HG02870 (cell line): ENCODE data around the gene MAD1L1.

Source experiments
- ATAC-seq: cut with Tn5 transposase; IDR thresholded peaks from one replicate; pipeline ENCODE4 v1.9.1; 2021; ENCODE audit warnings: mild to moderate bottlenecking, moderate library complexity; ENCODE audit not compliant: unreplicated experiment

The MAD1L1 gene

DNA sequence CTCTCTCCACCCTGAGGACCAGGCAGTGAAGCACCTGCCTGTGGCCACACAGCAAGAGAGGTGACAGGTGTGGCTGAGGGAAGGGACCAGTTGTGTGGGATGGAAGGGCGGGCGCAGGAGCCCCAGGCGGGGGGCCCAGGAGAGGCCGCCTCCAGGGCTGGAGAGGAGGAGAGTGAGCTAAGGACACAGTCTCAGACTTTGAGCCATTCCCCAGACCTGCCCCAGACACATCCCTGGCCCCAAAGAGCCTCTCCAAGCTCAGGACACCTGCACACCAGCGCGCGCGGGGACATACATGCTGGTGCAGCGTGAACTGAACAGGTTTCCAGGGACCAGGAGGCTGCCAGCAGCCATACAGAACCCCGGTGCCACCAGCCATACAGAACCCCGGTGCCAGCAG is 237.3 kb downstream of the MAD1L1 start:
- no peak for ATAC-seq

DNA sequence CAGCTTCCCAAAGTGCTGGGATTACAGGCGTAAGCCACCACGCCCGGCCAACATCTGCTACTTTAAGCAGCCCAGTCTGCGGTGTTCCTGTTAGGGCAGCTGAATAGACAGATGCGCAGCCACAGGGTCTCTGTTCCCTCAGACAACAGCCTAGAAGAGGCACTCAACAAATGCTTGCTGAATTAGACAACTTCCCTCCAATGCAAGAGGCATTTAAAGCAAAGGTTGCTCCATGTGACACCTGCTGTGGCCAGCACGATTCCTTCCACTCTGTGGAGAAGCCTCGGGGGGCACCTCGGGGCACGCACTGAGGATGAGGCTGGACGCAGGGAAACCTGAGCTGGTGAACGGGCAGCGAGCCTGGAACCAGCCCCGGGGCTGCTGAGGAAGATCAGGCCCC is 237.8 kb downstream of the MAD1L1 start:
- no peak for ATAC-seq

DNA sequence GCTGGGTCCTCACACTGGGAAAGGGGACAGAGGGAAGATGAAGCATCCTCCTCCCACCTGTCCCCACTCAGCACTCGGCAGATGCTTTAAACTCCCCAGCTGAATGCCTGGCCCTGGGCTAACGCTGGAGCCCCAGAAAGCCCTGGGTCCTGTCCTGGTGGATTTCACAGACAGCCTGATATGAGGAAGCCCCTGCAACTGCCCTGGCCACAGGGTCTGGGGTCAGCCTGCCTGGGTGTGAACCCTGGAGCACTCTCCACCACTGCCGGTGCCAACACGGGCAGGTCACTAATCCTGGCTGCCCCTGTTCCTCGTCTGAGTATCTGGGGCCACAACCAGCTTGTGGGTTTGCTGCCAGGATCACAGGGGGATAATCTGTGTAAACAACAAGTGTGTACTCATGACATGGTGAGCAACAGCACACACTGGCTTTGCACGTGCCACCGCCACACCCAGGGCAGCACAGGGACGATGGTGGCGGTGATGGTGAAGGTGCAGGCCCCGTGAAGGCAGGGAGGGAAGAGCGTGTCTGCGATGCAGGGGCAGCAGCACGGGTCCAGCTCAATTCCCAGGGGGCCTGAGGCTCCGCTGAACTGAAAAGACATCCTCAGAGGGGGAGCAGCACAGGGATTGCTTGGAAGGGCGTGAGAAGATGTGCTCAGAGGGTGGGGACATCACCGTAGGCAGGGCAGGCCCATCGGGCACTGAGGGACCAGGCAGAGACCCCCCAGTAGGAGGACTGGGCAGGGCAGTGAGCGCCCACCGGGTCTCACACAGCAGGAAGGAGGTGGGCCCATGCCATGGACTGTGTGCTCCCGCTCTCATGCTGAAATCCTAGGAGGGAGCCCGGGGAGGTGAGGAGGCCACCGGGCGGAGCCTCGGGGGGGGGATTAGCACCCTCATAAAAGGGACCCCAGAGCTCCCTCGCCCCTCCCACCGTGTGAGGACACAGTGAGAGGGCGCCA is 238.7 kb downstream of the MAD1L1 start:
- ATAC-seq: no peak

DNA sequence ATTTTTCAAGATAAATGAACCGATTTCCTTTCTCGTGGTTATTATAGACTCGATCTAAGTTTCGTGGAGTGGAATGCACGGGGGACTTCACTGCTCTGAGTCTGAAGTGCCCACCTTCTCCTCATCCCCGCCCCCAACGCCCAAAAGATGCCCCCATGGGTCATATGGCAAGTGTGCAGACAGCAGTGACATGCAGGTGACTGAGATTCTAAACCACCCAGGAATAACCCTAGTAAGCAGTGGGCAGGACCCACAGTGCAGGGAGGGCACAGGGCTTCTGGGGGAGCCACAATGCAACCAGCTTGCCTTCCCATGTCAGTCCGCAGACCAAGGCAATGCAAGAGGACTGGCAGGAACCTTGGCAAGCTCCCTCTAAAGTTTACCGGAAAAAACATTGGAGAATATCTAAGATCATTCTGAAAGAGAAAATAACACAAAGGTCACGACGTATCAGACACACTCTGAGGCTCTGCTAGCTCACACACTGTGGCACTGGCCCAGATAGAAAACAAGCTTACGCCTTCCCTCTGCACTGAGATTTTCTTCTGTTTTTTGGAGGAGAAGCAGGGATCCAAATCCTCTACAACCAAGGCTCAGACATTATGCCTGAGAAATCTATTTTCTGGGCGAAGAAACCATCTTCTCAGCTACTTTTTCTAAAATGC is 239.6 kb downstream of the MAD1L1 start:
- no peak for ATAC-seq

DNA sequence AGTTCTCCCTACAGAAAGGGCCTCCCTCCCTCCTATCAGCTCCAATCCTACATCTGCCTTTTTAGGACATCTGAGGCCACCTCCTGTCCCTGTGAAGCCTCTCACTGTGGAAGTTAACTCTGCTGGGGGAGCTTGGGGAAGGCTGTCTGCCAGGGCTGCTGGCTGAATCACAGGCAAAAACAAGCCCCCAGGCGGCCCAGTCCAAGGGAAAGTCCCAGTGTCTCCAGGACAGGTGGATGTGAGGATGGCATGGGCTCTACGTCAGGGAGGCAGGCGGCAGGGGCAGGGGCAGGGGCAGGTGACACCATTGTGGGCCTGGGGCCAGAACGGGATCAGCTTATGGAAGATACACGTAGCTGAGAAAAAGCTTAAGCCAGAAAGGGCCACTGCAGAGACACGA is 240.2 kb downstream of the MAD1L1 start:
- no peak for ATAC-seq

DNA sequence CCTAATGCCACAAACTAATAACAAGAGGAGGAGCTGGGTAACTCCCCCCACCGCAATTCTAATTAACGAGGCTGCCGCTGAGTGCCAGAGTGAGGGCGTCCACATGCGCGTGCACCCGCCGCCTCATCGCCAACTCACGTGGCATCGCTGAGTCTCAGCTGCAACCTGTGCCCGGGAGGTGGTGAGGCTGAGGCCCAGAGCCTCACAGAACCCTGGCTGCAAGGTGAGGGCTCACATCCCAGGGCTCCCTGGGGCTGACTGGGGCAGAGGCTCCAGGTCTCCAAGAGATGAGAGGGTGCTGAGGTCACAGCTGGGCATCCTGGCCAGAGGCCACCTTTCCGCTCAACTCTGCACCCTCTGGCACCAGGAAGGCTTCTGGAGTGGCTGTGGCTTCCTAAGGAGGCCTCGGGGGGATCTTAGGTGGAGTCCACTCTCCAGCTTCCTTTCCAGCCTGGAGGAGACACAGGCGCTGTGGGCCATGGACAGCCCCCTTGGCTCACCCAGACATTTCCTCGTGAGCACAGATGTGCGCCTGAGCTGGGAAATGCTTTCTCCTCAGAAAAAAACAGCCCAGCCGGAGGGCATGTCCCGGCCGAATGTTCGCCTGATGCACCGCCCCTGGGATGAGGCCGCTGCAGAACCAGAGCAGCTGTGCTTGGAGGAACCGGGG is 242.6 kb downstream of the MAD1L1 start:
- no peak for ATAC-seq

DNA sequence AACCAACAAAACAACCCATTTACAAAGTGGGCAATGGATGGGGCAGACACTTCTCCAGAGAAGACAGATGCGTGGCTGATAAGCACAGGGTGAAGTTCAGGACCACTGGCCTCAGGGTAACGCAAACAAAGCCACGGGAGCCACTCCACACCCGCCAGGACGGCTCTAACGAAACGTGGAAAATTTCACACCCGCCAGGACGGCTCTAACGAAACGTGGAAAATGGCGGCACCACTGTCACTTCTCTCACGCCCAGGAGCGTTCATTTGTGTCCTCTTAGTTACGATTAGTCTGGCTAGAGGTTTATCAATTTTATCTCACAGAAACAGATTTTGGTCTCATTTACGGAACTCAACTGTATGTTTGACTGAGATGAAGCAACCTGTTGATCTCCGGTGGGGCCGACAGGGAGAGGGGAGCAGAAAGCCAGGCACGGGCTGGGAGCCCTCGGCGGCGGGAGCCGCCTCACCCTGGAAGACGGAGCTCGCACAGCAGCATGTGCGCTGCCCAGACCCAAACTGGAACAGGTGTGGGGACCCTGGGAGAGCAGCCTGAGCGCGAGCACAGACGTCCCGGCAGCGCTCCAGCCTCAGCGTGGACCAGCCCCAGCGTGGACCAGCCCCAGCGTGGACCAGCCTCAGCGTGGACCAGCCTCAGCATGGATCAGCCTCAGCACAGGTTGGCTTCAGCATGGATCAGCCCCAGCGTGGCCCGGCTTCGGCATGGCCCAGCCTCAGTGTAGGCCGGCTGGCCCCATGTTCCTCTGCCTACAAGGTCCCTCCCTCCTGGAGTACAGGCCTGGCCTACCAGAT is 243.5 kb downstream of the MAD1L1 start:
- no peak for ATAC-seq

DNA sequence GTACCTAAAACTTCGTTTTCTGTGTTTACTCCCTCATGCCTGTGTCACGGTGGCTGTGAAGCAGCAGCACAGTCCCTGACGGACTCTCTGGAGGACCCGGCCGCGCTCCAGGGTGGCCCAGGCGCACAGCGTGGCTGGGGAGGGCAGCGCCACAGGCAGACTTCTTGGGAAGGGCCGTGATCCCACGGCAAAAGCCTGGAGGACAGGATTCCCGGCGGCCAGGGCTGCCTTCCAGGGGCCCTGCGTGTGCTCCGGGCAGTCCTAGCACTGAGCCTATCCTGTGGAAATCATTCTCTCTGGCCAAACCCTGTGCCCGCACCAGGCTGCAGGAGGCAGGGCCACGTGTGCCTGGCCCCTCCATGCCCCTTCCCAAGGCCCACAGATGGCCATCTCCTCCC is 244.2 kb downstream of the MAD1L1 start:
- no peak for ATAC-seq

DNA sequence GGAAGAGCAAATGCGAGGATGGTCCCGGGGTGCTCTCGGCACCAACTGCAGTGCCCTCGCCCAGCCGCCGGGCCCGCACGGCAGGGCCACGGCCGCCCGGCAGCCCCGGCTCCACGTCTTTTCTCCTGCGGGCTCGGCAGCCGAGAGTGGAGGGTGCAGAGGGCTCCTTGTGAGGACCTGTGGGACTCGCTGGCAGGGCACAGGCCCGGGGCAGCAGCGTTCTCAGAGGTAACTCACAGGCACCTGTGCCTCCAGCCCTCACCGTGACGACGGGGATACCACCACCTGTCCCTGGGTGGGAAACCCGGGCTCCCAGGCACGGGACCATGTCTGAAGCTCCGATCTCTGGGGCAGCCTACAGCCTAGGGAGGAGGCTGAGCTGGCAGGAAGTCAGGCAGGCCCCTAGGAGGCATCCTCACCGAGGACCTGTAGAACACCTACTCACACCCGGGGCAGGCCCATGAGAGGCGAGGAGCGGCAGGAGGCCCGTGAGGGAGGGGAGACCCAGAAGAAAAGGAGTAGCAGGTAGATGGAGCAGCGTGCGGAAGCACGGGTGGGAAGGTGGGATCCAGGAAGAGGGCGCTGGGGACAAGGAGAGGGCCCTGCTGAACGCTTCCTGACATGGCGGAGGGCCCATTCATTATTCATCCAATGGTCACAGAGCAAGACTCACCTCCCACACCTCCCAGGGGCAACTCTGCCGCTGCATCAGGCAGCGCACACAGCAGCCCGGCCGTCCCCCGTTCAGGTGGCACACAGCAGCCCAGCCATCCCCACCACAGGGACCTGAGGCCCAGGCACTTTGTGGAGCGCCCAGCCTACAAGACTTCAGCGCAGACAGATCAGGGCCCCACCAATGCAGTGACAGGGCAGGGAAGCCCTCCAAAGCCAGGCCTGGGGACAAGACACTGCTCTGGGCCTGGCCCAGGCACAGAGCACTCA is 244.9 kb downstream of the MAD1L1 start:
- ATAC-seq: no peak

DNA sequence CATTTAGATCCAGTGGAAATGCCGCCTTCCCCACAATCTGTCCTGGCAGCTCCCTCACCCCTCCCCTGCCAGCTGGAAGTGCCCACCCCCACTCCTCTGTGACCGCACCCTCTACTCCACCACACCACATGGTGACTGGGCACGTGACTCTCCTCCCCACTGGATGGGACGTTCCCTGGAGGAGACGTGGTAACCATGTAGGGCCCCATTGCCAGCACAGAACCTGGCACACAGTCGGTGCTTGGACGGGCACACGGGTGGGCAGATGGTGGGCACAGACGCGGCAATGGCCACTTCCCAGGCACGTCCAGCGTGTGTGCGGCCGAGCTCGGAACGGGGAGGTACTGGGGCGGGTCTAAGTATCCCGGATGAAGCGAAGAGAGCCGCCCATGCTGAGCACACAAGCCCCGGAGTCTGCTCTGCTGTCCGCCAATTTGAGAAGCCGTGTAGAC is 245.6 kb downstream of the MAD1L1 start:
- no peak for ATAC-seq

DNA sequence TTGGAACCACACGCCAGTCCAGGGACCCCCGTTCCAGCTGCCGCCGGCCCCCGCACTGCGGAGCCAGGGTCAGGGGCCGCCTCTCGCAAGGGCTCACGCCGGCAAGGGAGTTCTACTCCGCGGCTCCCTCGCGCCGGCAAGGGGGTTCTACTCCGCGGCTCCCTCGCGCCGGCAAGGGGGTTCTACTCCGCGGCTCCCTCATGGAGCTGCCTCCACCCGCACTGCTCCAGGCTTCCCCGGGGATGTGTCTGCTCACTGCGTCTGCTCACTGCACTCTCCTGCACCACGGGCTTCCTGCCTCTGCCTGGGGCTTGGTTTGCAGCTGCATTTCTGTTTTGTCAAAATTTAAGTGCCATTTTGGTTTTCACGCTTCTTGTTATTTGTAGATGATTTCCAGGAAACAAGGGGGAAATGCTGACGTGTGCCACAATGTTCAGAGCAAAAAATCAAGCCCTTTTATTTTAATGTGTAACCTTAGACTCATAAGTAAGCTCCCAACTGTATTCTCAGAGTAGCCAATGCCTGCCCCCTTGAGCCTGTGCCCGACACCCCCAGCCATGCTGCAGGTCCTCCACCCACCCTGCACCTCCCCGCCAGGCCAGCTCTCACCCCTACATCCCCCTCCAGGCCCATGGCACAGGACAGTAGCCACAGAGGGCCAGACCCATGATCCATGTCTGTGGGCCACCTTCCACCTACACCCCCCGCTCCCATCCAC is 246.2 kb downstream of the MAD1L1 start:
- ATAC-seq: no peak

DNA sequence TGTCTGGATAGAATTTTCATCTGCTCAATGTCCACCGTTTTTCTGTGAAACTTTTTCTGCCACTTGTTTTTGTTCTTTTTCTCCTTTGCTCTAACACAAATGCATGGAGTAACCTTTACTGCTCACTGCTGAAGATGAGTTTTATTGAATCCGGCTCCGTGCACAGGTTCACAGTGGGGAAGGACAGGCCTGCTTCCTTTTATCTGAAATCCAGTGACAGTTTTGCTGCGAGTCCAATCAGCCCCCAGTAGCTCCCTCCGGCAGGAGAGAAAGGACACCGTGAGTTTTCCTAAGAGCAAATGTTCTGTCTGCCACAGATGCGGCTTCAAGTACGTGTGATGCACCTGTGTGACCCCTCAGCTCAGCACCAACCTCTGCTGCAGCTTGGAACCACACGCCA is 246.8 kb downstream of the MAD1L1 start:
- no peak for ATAC-seq

DNA sequence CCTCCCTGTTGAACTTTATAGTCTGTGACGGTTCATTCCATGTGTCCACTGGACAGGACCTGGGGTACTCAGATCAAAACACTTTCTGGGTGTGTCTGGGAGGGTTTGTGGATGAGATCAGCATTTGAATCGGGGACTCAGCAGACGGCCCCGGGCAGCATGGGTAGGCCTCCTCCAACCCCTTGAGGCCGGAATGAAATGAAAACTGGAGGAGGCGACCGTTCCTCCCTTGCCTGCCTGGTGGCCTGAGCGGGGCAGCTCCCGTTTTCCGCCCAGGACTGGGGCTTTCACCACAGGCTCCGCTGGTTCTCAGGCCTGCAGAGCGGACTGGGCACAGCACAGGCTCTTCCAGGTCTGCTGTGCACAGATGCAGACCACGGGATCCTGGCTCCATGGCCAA is 247.7 kb downstream of the MAD1L1 start:
- ATAC-seq: no peak

DNA sequence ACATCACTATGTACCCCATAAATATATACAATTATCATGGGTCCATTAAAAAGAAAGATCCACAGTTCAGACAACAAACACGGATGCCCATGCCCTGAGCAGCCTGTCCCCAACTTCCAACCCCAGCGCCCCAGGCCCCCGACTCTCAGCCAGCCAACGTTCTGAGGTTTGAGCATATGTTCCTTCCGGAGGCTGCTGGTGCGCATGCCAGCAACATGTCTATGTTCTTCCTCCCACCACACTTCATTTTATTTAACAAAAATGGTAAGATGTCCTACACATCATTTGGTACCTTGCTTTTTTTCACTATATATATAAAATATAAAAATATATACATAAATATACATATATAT is 250.9 kb downstream of the MAD1L1 start:
- ATAC-seq: no peak

DNA sequence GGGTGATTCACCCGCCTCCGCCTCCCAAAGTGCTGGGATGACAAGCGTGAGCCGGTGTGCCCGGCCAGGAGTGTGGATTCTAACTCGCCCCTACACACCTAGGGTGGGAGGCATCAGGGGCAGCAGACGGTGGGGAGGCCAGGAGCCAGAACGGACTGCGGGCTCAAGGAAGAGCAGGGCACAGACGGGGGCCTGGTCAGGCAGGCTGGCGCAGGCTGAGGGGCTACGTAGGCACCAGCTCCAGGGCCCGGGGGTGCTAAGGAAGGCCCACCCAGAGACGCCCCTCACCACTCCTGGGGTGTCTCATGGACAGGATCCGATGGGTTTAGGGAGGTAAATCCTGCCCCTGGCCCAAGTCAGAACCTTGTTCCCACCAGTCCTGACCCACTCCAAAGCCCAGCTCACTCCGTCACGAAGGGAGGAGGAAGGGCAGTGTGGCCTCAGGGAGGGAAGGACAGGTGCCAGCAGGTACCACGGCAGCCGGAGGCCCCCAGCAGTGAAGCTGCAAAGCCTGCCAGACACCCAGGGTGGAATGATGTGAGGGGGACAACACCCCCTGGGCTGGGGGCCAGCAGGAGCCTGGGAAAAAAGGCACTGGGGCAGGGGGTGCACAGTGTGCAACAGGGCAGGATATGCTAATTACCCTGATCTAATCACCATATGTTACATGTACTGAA is 251.4 kb downstream of the MAD1L1 start:
- ATAC-seq: no peak

DNA sequence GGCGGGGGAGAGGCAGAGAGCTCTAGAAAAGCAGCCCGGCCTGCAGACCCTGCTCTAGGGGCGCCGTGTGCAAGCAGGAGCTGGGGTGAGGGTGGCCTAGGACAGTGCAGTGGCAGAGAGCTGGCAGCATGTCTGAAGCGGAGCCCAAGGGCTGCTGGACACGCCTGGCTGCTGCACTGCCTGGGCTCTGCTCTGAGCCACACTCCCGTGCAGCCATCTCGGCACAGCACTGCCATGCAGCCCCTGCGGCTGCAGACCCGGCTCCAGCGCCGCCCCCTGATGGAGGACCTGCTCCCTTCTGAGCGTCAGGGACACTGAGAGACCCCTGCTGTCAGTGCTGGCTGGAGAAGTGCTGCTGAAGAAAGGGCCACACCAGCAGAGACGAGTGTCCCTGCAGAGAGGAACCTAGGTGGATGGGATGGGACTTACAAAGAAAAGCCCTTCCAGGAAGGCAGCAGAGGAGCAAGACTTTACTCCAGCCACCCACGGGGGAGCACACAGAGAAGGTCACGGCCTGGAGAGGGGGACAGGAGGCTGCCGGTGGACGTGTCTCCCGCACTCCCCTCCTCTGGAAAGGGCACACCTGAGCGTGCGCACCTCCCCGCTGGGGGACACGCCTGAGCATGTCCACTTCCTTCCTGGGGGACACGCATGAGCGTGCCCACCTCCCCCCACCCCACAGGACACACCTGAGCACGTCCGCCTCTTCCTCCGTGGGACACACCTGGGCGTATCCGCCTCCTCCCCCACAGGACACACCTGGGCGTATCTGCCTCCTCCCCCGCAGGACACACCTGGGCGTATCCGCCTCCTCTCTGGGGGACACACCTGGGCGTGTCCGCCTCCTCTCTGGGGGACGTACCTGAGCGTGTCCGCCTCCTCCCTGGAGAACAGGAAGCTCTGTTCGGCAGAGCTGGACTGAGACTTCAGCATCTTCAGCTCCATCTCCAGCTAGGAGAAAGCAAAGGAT is 252.9 kb downstream of the MAD1L1 start:
- no peak for ATAC-seq
